Esophagus muscularis mucosa (tissue), 4 donors: ENCODE data around the gene POC5. TPM values are rescaled to one million over a fixed set of nuclear protein-coding genes. Genes with fewer than 3 reads are reported as not detected.

Experiments used
- DNase-seq: peaks from one replicate; pipeline ENCODE4 v3.0.0-alpha.2; 2017; ENCODE audit errors: extremely low spot score
- H3K27ac ChIP-seq, 4 donors: fragments of 200-600 bp; sonication (generic); replicated peaks in 1 of 4; 1 replicate in 3 of 4; 2 replicates in 1 of 4; pipeline ENCODE4 v1.5.1; 2016 to 2019; ENCODE audit warnings: mild to moderate bottlenecking in 1 of 4
- H3K27me3 ChIP-seq, 4 donors: fragments of 200-600 bp; sonication (generic); one replicate each; pipeline versions ENCODE4 v1.5.1 to v1.6.0; 2016 to 2019
- H3K36me3 ChIP-seq, 4 donors: fragments of 200-600 bp; sonication (generic); one replicate each; pipeline ENCODE4 v1.5.1; 2016 to 2019
- H3K4me1 ChIP-seq, 4 donors: fragments of 200-600 bp; sonication (generic); one replicate each; pipeline ENCODE4 v1.5.1; 2016 to 2019
- H3K4me3 ChIP-seq, 4 donors: fragments of 200-600 bp; sonication (generic); 1 replicate in 2 of 4; 2 replicates in 2 of 4; pipeline ENCODE4 v1.5.1; 2016 to 2019; ENCODE audit warnings: mild to moderate bottlenecking in 4 of 4, moderate library complexity in 1 of 4
- H3K9me3 ChIP-seq, 4 donors: fragments of 200-600 bp; sonication (generic); 1 replicate in 3 of 4; 2 replicates in 1 of 4; pipeline ENCODE4 v1.5.1; 2016 to 2019
- EP300 ChIP-seq: sonication (generic); formaldehyde crosslinking; IDR thresholded peaks from one replicate; pipeline ENCODE4 v1.6.1; 2017; ENCODE audit warnings: antibody characterized with exemption
- POLR2A ChIP-seq: fragments of 450-650 bp; IDR thresholded peaks from one replicate; pipeline ENCODE4 v1.6.1; 2017; ENCODE audit warnings: antibody characterized with exemption, moderate library complexity, mild to moderate bottlenecking, low read depth
- POLR2AphosphoS5 ChIP-seq, 2 donors: sonication (generic); formaldehyde crosslinking; IDR thresholded peaks; one replicate each; pipeline ENCODE4 v1.6.1; 2017; ENCODE audit warnings: antibody characterized with exemption in 2 of 2
- WGBS: methylation state at CpG from one replicate; pipeline ENCODE4 v1.1.5; 2018; 5-methylcytosine and 5-hydroxymethylcytosine counted together
- intact Hi-C: fragments of 100-400 bp; cut with DNase I; formaldehyde crosslinking; loops from one replicate; pipeline ENCODE4 v1.15.1; 2023
- total RNA-seq, 4 donors: library from RNA; depleted of rRNA; stranded (reverse); fragments of >200 nt; gene quantifications; one replicate each; pipeline versions ENCODE4 v1.1.0 to v1.2.1, GENCODE V29; 2016
- TF ChIP-seq, protein P1 (sequence below), 3 experiments: fragments of 200-600 bp in 2 of 3; fragments of 450-650 bp in 1 of 3; sonication (generic) in 2 of 3; IDR thresholded peaks; one replicate each; pipeline ENCODE4 v1.5.1; 2017 to 2019; ENCODE audit warnings: antibody characterized with exemption in 3 of 3, mild to moderate bottlenecking in 2 of 3, moderate library complexity in 1 of 3

The POC5 gene
- total RNA-seq, 4 donors from 2014 or later, result 6.0 to 13.7 (median 8.0) TPM

DNA sequence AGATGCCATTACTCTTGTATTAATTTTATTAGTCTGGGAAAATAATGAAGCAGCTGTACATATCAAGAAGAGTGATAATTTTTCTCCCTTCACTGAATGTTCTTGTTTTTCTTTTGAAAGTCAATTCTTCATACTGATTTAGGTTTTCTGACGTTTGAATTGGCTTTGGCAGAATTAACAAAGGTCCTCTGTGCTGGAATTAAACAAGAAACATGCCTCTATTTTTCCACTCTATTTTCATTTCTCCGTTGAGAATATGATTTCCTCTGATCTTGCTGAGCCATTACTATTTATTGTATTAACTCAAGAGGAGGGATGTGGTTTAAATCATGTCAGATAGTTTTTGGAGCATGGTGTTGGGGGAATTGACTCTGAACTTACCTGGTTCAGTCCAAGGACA lies 63.7 kb downstream of the POC5 start:
- Histone ChIP-seq H3K4me1 (peaks cover 0 to 10% (median 7%) of the 10 kb centered on the region in 4 donors), H3K27ac (no peak overlapping the region), H3K4me3 (no peak overlapping the region), H3K36me3 (no peaks in the 10 kb centered on the region), H3K27me3 (no peaks in the 10 kb centered on the region), H3K9me3 (no peaks in the 10 kb centered on the region)
- intact Hi-C loops, result no loop called here
- no peak for DNase-seq
- 28% methylated on average over 2 of the region's 2 CpGs for WGBS
- TF ChIP-seq POLR2AphosphoS5 (IDR thresholded peaks at IDR 0.05) (no peak), POLR2A (no peak), EP300 (no peak)
- TF ChIP-seq, protein P1, sequence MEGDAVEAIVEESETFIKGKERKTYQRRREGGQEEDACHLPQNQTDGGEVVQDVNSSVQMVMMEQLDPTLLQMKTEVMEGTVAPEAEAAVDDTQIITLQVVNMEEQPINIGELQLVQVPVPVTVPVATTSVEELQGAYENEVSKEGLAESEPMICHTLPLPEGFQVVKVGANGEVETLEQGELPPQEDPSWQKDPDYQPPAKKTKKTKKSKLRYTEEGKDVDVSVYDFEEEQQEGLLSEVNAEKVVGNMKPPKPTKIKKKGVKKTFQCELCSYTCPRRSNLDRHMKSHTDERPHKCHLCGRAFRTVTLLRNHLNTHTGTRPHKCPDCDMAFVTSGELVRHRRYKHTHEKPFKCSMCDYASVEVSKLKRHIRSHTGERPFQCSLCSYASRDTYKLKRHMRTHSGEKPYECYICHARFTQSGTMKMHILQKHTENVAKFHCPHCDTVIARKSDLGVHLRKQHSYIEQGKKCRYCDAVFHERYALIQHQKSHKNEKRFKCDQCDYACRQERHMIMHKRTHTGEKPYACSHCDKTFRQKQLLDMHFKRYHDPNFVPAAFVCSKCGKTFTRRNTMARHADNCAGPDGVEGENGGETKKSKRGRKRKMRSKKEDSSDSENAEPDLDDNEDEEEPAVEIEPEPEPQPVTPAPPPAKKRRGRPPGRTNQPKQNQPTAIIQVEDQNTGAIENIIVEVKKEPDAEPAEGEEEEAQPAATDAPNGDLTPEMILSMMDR (IDR thresholded peaks at IDR 0.05), result no peak

DNA sequence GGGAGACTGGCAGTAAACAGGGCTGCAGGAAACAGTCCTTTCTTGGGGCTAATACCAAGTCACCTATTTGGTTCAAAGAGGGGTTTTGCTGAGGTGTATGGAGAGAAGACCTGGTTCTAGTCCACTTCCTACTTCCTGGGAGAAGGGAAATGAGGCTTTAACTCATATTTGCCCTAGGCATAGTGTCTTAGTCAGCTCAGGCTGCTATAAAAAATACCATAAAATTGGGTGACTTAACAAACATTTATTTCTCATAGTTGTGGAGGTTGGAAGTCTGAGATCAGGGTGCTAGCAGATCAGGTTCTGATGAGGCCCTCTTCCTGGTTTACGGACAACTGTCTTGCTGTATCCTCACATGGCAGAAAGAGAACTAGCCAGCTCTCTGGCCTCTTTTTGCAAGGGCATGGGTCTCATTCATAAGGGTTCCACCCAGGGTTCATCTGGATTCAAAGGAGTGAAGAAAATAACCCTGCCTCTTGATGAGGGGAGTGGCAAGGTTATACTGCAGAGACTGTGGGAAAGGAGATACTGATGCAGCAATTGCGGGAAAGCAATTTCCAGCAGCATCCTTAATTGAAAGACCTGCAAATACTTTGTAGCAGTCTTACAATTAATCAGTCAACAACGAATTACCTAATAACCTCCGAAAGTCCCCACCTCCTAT lies 65.5 kb downstream of the POC5 start:
- Histone ChIP-seq H3K27ac (no peak overlapping the region), H3K9me3 (no peaks in the 10 kb centered on the region), H3K27me3 (no peaks in the 10 kb centered on the region), H3K36me3 (no peaks in the 10 kb centered on the region), H3K4me3 (no peak overlapping the region), H3K4me1 (peaks cover 0 to 7% (median 4%) of the 10 kb centered on the region in 4 donors)
- TF ChIP-seq EP300 (no peak), POLR2A (no peak), POLR2AphosphoS5 (IDR thresholded peaks at IDR 0.05) (no peak)
- TF ChIP-seq, protein P1 (IDR thresholded peaks at IDR 0.05), result no peak
- intact Hi-C loops, result no loop called here
- no peak for DNase-seq
- 95% methylated on average over 4 of the region's 4 CpGs for WGBS

DNA sequence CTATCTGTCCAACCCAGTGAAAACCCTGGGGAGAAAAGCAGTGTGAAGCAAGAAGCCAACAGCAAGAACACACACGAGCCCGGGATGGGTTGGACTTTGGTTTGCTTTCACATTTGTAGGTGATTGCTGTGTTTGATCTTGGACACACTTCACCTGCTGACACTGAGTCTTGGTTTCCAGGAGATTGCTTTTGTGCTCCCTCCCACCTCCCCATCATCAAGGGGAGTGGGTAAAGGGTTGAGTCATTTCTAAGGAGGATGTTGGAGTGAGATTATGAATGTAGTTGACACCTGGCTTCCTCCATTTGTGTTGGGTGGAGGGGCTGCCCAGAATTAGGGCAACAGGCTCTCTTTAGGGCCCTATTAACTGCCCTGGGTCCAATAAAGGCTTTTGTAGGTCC lies 68.5 kb downstream of the POC5 start:
- Histone ChIP-seq H3K9me3 (no peaks in the 10 kb centered on the region), H3K4me3 (no peak overlapping the region), H3K27me3 (no peaks in the 10 kb centered on the region), H3K4me1 (no peaks in the 10 kb centered on the region), H3K27ac (no peak overlapping the region), H3K36me3 (no peaks in the 10 kb centered on the region)
- 94% methylated on average over 2 of the region's 2 CpGs for WGBS
- intact Hi-C loops, result no loop called here
- TF ChIP-seq EP300 (no peak), POLR2A (no peak), POLR2AphosphoS5 (IDR thresholded peaks at IDR 0.05) (no peak)
- TF ChIP-seq, protein P1 (IDR thresholded peaks at IDR 0.05), result no peak
- no peak for DNase-seq

DNA sequence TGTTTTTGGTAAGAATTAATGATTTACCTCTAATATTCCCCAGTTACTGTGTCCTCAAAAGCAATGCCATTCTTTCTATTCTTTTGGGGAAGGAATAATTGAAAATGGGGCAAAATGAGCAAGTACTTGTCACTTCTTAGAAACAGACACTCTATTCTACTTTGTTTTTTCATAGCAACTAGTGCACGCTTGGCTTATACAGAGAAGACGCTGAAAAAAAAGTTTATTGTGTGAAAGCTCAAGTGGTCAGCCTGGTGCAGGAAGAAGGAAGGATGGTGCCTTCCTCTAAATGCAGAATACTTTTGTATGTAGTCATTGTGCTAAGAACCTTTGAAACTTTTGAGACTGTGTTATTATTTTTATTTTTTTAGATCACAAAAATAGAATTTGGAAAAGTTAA lies 76.4 kb downstream of the POC5 start:
- H3K9me3 ChIP-seq, result peaks cover 0 to 3% (median 0%) of the 10 kb centered on the region in 4 donors
- H3K27me3 ChIP-seq, result no peaks in the 10 kb centered on the region
- H3K27ac ChIP-seq, result no peak overlapping the region
- intact Hi-C loops, result no loop called here
- no peaks in the 10 kb centered on the region for H3K36me3 ChIP-seq
- no peak for DNase-seq
- WGBS, result 69% methylated on average over 2 of the region's 2 CpGs
- H3K4me3 ChIP-seq, result no peak overlapping the region
- H3K4me1 ChIP-seq, result no peaks in the 10 kb centered on the region
- no peak for TF ChIP-seq EP300
- TF ChIP-seq, protein P1 (IDR thresholded peaks at IDR 0.05), result no peak
- TF ChIP-seq POLR2A, result no peak
- TF ChIP-seq POLR2AphosphoS5 (IDR thresholded peaks at IDR 0.05), result no peak

DNA sequence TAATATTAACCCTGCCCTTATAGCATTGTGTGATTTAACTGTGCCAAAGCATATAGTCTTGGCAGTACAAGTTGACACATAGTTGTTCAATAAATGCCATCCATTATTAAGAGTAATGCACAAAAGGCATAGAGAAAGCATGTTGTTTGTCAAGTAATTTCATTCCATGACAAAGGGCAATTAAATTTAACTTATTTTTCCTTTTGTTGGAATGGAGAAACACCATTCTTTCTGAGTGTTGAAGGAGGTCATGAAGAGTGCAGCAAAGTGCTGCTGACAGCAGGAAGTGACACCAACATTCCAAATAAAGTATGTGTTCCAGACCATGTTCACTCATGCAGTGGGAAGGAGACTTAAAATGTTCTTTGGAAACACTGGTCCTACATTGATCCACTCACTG lies 76.8 kb downstream of the POC5 start:
- Histone ChIP-seq H3K27ac (no peak overlapping the region), H3K4me3 (no peak overlapping the region), H3K27me3 (no peaks in the 10 kb centered on the region), H3K36me3 (no peaks in the 10 kb centered on the region), H3K9me3 (peaks cover 0 to 3% (median 0%) of the 10 kb centered on the region in 4 donors), H3K4me1 (no peaks in the 10 kb centered on the region)
- TF ChIP-seq, protein P1 (IDR thresholded peaks at IDR 0.05), result no peak
- TF ChIP-seq POLR2A (no peak), POLR2AphosphoS5 (IDR thresholded peaks at IDR 0.05) (no peak), EP300 (no peak)
- DNase-seq, result no peak
- intact Hi-C loops, result no loop called here
